Natural killer cell treated with Interleukin-12 subunit alpha and Interleukin-12 subunit beta and Interleukin-15 and Interleukin-18, amount 100 ng/mL, for 72 hours (primary cell): Measurements from ENCODE around the gene MYRIP. TPM values are rescaled to one million over a fixed set of nuclear protein-coding genes. Genes with fewer than 3 reads are reported as not detected.
"Not testable (repeated sequence)": the region's sequence is repeated elsewhere in the genome, so short reads cannot be mapped to it uniquely, and the experiment has no call there.

Experiments used
- ATAC-seq, 2 donors: fragments of 150-1000 bp; cut with Tn5 transposase in 1 of 2; sonication (Bioruptor Pico), chemical (Tn5 transposase) in 1 of 2; 2 replicates each; pipeline ENCODE4 v1.10.0; 2021
- DNase-seq: peaks from one replicate; pipeline ENCODE4 v3.0.0; 2022; ENCODE audit warnings: low spot score
- H3K27ac Mint-ChIP-seq, 2 donors: 1 replicate in 1 of 2; 2 replicates in 1 of 2; pipeline ENCODE4 v1.8.0; 2022; ENCODE audit warnings: mixed read lengths in 2 of 2, mild to moderate bottlenecking in 1 of 2, moderate library complexity in 1 of 2
- H3K27me3 Mint-ChIP-seq, 2 donors: 1 replicate in 1 of 2; 2 replicates in 1 of 2; pipeline ENCODE4 v1.8.0; 2022; ENCODE audit warnings: mixed read lengths in 2 of 2
- H3K36me3 Mint-ChIP-seq: one replicate; pipeline ENCODE4 v1.8.0; 2022; ENCODE audit warnings: mixed read lengths
- H3K4me1 Mint-ChIP-seq, 2 donors: 1 replicate in 1 of 2; 2 replicates in 1 of 2; pipeline ENCODE4 v1.8.0; 2022; ENCODE audit warnings: low read depth in 2 of 2, mixed read lengths in 2 of 2, mild to moderate bottlenecking in 1 of 2
- H3K4me3 Mint-ChIP-seq: one replicate; pipeline ENCODE4 v1.8.0; 2022; ENCODE audit warnings: mixed read lengths
- H3K9me3 Mint-ChIP-seq: 2 replicates; pipeline ENCODE4 v1.8.0; 2022; ENCODE audit warnings: mixed read lengths
- total RNA-seq, 2 donors: library from RNA; stranded (reverse); gene quantifications; one replicate each; pipeline ENCODE4 v1.2.3, GENCODE V29; 2022

MYRIP gene
- total RNA-seq, 2 donors from 2014 or later = not detected

- H3K4me3 Mint-ChIP-seq = no peak overlapping the region
- H3K36me3 Mint-ChIP-seq = no peaks in the 10 kb centered on the region
- no peak for ATAC-seq
- H3K27me3 Mint-ChIP-seq = peaks cover 5 to 22% of the 10 kb centered on the region in 2 donors
- no peak for DNase-seq
- H3K9me3 Mint-ChIP-seq = peaks cover 7% of the 10 kb centered on the region
- H3K4me1 Mint-ChIP-seq = no peaks in the 10 kb centered on the region
- no peak overlapping the region for H3K27ac Mint-ChIP-seq
Measured at GRCh38 chr3:40079847-40080240, 270.4 kb downstream of the MYRIP start.

- H3K4me3 Mint-ChIP-seq = no peak overlapping the region
- H3K36me3 Mint-ChIP-seq = no peaks in the 10 kb centered on the region
- H3K27me3 Mint-ChIP-seq = peaks cover 10 to 18% of the 10 kb centered on the region in 2 donors
- H3K27ac Mint-ChIP-seq = no peak overlapping the region
- ATAC-seq = no peak
- no peaks in the 10 kb centered on the region for H3K4me1 Mint-ChIP-seq
- H3K9me3 Mint-ChIP-seq = peaks cover 7% of the 10 kb centered on the region
- no peak for DNase-seq
Measured at GRCh38 chr3:40083066-40083465, 273.7 kb downstream of the MYRIP start.

GRCh38 chr3:40084424-40084823 lies 275.0 kb downstream of the MYRIP start:
- not testable (repeated sequence) for ATAC-seq, H3K4me3 Mint-ChIP-seq, H3K9me3 Mint-ChIP-seq, H3K36me3 Mint-ChIP-seq, H3K4me1 Mint-ChIP-seq, DNase-seq, H3K27ac Mint-ChIP-seq
- peaks cover 10 to 18% of the 10 kb centered on the region in 2 donors for H3K27me3 Mint-ChIP-seq

GRCh38 chr3:40086890-40087883 lies 277.8 kb downstream of the MYRIP start:
- Mint-ChIP-seq H3K27ac (no peak overlapping the region), H3K4me3 (no peak overlapping the region), H3K4me1 (no peaks in the 10 kb centered on the region), H3K27me3 (peaks cover 0 to 7% of the 10 kb centered on the region in 2 donors), H3K36me3 (no peaks in the 10 kb centered on the region), H3K9me3 (peaks cover 4% of the 10 kb centered on the region)
- ATAC-seq (peak; percentile 5 to 28), DNase-seq (no peak)

- DNase-seq (no peak), ATAC-seq (peak in 1 of 2 donors; percentile 24)
- Mint-ChIP-seq H3K9me3 (no peaks in the 10 kb centered on the region), H3K27me3 (peaks cover 1 to 7% of the 10 kb centered on the region in 2 donors), H3K36me3 (no peaks in the 10 kb centered on the region), H3K4me3 (no peak overlapping the region), H3K27ac (no peak overlapping the region), H3K4me1 (no peaks in the 10 kb centered on the region)
Measured at GRCh38 chr3:40088527-40089170, 279.2 kb downstream of the MYRIP start.

GRCh38 chr3:40096661-40097111 lies 287.3 kb downstream of the MYRIP start:
- Mint-ChIP-seq H3K4me3 (no peak overlapping the region), H3K36me3 (no peaks in the 10 kb centered on the region), H3K9me3 (peaks cover 3% of the 10 kb centered on the region), H3K27me3 (peaks cover 14 to 29% of the 10 kb centered on the region in 2 donors), H3K27ac (no peak overlapping the region), H3K4me1 (no peaks in the 10 kb centered on the region)
- ATAC-seq = no peak
- DNase-seq = no peak

- Mint-ChIP-seq H3K4me3 (no peak overlapping the region), H3K36me3 (no peaks in the 10 kb centered on the region), H3K4me1 (no peaks in the 10 kb centered on the region), H3K27ac (no peak overlapping the region), H3K27me3 (peaks cover 14 to 29% of the 10 kb centered on the region in 2 donors), H3K9me3 (peaks cover 3% of the 10 kb centered on the region)
- ATAC-seq = no peak
- DNase-seq = no peak
Measured at GRCh38 chr3:40097131-40098117, 288.0 kb downstream of the MYRIP start.

GRCh38 chr3:40098261-40098759 lies 288.9 kb downstream of the MYRIP start:
- DNase-seq (no peak), ATAC-seq (no peak)
- no peak overlapping the region for H3K4me3 Mint-ChIP-seq
- H3K27ac Mint-ChIP-seq = no peak overlapping the region
- peaks cover 17 to 29% of the 10 kb centered on the region in 2 donors for H3K27me3 Mint-ChIP-seq
- peaks cover 7% of the 10 kb centered on the region for H3K9me3 Mint-ChIP-seq
- H3K36me3 Mint-ChIP-seq = no peaks in the 10 kb centered on the region
- H3K4me1 Mint-ChIP-seq = no peaks in the 10 kb centered on the region

GRCh38 chr3:40099871-40100270 lies 290.5 kb downstream of the MYRIP start:
- no peak for ATAC-seq
- Mint-ChIP-seq H3K27me3 (peaks cover 10 to 17% of the 10 kb centered on the region in 2 donors), H3K4me3 (no peak overlapping the region), H3K4me1 (no peaks in the 10 kb centered on the region), H3K9me3 (peaks cover 7% of the 10 kb centered on the region), H3K36me3 (no peaks in the 10 kb centered on the region), H3K27ac (no peak overlapping the region)
- DNase-seq = no peak

GRCh38 chr3:40102182-40102581 lies 292.8 kb downstream of the MYRIP start:
- Mint-ChIP-seq H3K27ac (no peak overlapping the region), H3K27me3 (peaks cover 6 to 8% of the 10 kb centered on the region in 2 donors), H3K9me3 (peaks cover 7% of the 10 kb centered on the region), H3K4me3 (no peak overlapping the region), H3K36me3 (no peaks in the 10 kb centered on the region), H3K4me1 (no peaks in the 10 kb centered on the region)
- ATAC-seq = no peak
- no peak for DNase-seq

- no peak for ATAC-seq
- Mint-ChIP-seq H3K36me3 (no peaks in the 10 kb centered on the region), H3K9me3 (peaks cover 13% of the 10 kb centered on the region), H3K27me3 (peaks cover 8 to 18% of the 10 kb centered on the region in 2 donors), H3K27ac (no peak overlapping the region), H3K4me3 (no peak overlapping the region), H3K4me1 (no peaks in the 10 kb centered on the region)
- DNase-seq = no peak
Measured at GRCh38 chr3:40103829-40104228, 294.4 kb downstream of the MYRIP start.

GRCh38 chr3:40104441-40104840 lies 295.0 kb downstream of the MYRIP start:
- no peak overlapping the region for H3K4me3 Mint-ChIP-seq
- no peaks in the 10 kb centered on the region for H3K36me3 Mint-ChIP-seq
- no peak for DNase-seq
- ATAC-seq = no peak
- H3K4me1 Mint-ChIP-seq = no peaks in the 10 kb centered on the region
- peaks cover 8 to 18% of the 10 kb centered on the region in 2 donors for H3K27me3 Mint-ChIP-seq
- H3K9me3 Mint-ChIP-seq = peaks cover 13% of the 10 kb centered on the region
- no peak overlapping the region for H3K27ac Mint-ChIP-seq

GRCh38 chr3:40108643-40109042 lies 299.2 kb downstream of the MYRIP start:
- ATAC-seq (no peak), DNase-seq (no peak)
- no peaks in the 10 kb centered on the region for H3K36me3 Mint-ChIP-seq
- H3K4me1 Mint-ChIP-seq = no peaks in the 10 kb centered on the region
- H3K27me3 Mint-ChIP-seq = peaks cover 4 to 11% of the 10 kb centered on the region in 2 donors
- peaks cover 6% of the 10 kb centered on the region for H3K9me3 Mint-ChIP-seq
- H3K27ac Mint-ChIP-seq = no peak overlapping the region
- H3K4me3 Mint-ChIP-seq = no peak overlapping the region
